ENCODE measurements around the gene VWA2. TPM values are rescaled to one million over a fixed set of nuclear protein-coding genes. Genes with fewer than 3 reads are reported as not detected.

The VWA2 gene
- total and polyA plus RNA-seq, 2 of the 4 experiments (the other 2 are of a cell fraction): not detected

DNA sequence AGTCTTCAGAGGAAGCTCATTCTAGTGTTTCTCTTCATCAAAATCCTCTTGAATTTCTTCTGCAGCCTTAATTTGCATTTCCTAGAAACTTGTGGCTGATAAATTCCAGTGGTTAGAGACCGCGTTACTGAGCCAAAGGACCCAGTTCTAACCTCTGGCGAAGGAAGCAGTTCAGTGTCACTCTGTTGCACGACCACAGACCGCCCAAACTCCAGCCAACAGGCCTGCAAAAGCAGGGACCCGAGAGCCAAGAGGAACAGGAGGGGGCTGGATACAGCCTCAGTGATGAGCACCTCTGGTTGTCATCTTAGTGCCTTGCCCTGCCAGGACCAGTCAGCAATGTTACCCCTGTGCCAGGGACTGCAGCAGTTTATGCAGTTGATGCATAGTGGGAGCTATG lies 95.2 kb downstream of the VWA2 start:
- no peak overlapping the region for H2AK9ac ChIP-seq (replicated peaks; ENCODE audit: low read depth, low read length, poor library complexity)
- no peak overlapping the region for H3K18ac ChIP-seq (ENCODE audit: low read depth, low read length)
- H3K9me1 ChIP-seq (ENCODE audit: insufficient read depth, low read length): no peaks in the 10 kb centered on the region
- H3K36me3 ChIP-seq (ENCODE audit: control insufficient read depth, insufficient read depth, low read length): no peaks in the 10 kb centered on the region
- H4K8ac ChIP-seq (ENCODE audit: low read depth in 2 of 2, low read length in 2 of 2): no peak overlapping the region
- in situ Hi-C loops (cut with MboI; ENCODE audit: low sequenced_read_pairs): no loop called here
- intact Hi-C loops (cut with micrococcal nuclease): no loop called here
- H3K14ac ChIP-seq (replicated peaks; ENCODE audit: low read depth, low read length): no peak overlapping the region
- no peaks in the 10 kb centered on the region for H3K4me1 ChIP-seq (ENCODE audit: control insufficient read depth, insufficient read depth, low read length)
- no peak overlapping the region for H2BK20ac ChIP-seq (ENCODE audit: low read depth, low read length)
- H2BK15ac ChIP-seq (ENCODE audit: low read depth, low read length): no peak overlapping the region
- no peaks in the 10 kb centered on the region for H4K20me1 ChIP-seq (ENCODE audit: insufficient read depth, low read length)
- POLR2A ChIA-PET (ENCODE audit: unreplicated experiment): no interaction called here
- H2BK5ac ChIP-seq (ENCODE audit: low read depth, low read length, poor library complexity, severe bottlenecking): no peak overlapping the region
- H4K5ac ChIP-seq (ENCODE audit: low read depth, low read length): no peak overlapping the region
- no peak overlapping the region for H4K91ac ChIP-seq (ENCODE audit: insufficient read depth, low read depth, low read length)
- H3K27ac ChIP-seq (ENCODE audit: insufficient read depth, low read length): no peak overlapping the region
- no peak overlapping the region for H2AFZ ChIP-seq (replicated peaks; ENCODE audit: low read length, poor library complexity)
- DNase-seq (no peak), ATAC-seq (ENCODE audit: low read depth) (no peak)
- dilution Hi-C loops (cut with HindIII; ENCODE audit: low sequenced_read_pairs, unreplicated experiment): no loop called here
- TF ChIP-seq NFE2L2 (IDR thresholded peaks at IDR 0.05; ENCODE audit: low read depth, low read length) (no peak), MAZ (IDR thresholded peaks at IDR 0.05; ENCODE audit: borderline replicate concordance, low read depth, low read length) (no peak), SMC3 (IDR thresholded peaks at IDR 0.05; ENCODE audit: low read depth, low read length) (no peak), RFX5 (IDR thresholded peaks at IDR 0.05; ENCODE audit: low read depth, low read length) (no peak), BHLHE40 (IDR thresholded peaks at IDR 0.05; ENCODE audit: low read depth, low read length) (no peak), MAFK (IDR thresholded peaks at IDR 0.05; ENCODE audit: low read depth, low read length) (no peak)
- no peak overlapping the region for H3K4ac ChIP-seq (ENCODE audit: low read depth, low read length)
- H3K9me3 ChIP-seq (ENCODE audit: control insufficient read depth, insufficient read depth, low read length): no peaks in the 10 kb centered on the region
- no peak overlapping the region for H2BK120ac ChIP-seq (ENCODE audit: low read depth, low read length)
- no peaks in the 10 kb centered on the region for H3K79me1 ChIP-seq (ENCODE audit: low read depth in 1 of 2, low read length in 2 of 2)
- no peak overlapping the region for H2AK5ac ChIP-seq (ENCODE audit: low read depth, low read length)
- H3K9ac ChIP-seq (ENCODE audit: low read depth, low read length): no peak overlapping the region
- CTCF ChIA-PET: no interaction called here
- no TSS peak for BruUV-seq (replicated peaks)
- WGBS, 2 experiments (ENCODE audit: extremely low coverage in 2 of 2, insufficient read length in 1 of 2): no CpG with 5 or more reads among the region's 6 CpGs
- no peak overlapping the region for H3K23ac ChIP-seq (ENCODE audit: low read depth, low read length)
- H3K4me2 ChIP-seq (ENCODE audit: low read depth, low read length): no peak overlapping the region
- H3K27me3 ChIP-seq (ENCODE audit: control insufficient read depth, insufficient read depth, low read length): peaks cover 43% of the 10 kb centered on the region
- no peak overlapping the region for H3K4me3 ChIP-seq (ENCODE audit: insufficient read depth, low read depth, low read length)
- H3K56ac ChIP-seq (ENCODE audit: extremely low read depth, insufficient read depth, low read length): no peak overlapping the region
